Thyroid gland (tissue), 4 donors: ENCODE results near the gene HASPIN.

Source experiments
- POLR2A ChIP-seq, 2 donors: fragments of 450-650 bp; IDR thresholded peaks; one replicate each; pipeline ENCODE4 v1.6.1; 2017; ENCODE audit warnings: antibody characterized with exemption in 2 of 2, mild to moderate bottlenecking in 2 of 2, moderate library complexity in 1 of 2
- TF ChIP-seq, protein P1 (sequence below), 6 experiments: fragments of 200-600 bp in 3 of 6; fragments of 450-650 bp in 3 of 6; sonication (generic) in 3 of 6; IDR thresholded peaks; one replicate each; pipeline ENCODE4 v1.5.1; 2016 to 2019; ENCODE audit warnings: antibody characterized with exemption in 6 of 6, mild to moderate bottlenecking in 2 of 6, inconsistent platforms in 1 of 6, moderate library complexity in 1 of 6

DNA sequence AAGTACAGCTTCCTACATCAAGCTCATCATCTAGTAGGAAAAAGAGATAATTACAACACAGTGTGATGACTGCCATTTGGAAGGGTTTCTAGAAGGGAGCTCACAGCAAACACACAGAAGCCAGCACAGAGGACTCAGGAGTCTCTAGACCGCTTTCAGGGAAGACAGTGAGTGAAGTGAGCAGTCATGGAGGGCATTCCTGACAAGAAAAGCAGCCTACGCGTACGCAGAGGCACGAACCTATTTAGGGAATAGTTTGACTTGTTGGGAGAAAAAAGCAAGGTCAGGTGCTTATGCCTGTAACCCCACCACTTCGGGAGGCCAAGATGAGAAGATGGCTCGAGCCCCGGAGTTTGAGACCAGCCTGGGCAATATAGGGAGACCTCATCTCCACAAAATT is 8.4 kb upstream of the HASPIN start:
- TF ChIP-seq POLR2A (IDR thresholded peaks at IDR 0.05): no peak
- TF ChIP-seq, protein P1, sequence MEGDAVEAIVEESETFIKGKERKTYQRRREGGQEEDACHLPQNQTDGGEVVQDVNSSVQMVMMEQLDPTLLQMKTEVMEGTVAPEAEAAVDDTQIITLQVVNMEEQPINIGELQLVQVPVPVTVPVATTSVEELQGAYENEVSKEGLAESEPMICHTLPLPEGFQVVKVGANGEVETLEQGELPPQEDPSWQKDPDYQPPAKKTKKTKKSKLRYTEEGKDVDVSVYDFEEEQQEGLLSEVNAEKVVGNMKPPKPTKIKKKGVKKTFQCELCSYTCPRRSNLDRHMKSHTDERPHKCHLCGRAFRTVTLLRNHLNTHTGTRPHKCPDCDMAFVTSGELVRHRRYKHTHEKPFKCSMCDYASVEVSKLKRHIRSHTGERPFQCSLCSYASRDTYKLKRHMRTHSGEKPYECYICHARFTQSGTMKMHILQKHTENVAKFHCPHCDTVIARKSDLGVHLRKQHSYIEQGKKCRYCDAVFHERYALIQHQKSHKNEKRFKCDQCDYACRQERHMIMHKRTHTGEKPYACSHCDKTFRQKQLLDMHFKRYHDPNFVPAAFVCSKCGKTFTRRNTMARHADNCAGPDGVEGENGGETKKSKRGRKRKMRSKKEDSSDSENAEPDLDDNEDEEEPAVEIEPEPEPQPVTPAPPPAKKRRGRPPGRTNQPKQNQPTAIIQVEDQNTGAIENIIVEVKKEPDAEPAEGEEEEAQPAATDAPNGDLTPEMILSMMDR (IDR thresholded peaks at IDR 0.05): no peak
